Naive B cell (primary cell): Measurements from ENCODE around the gene DAB2. TPM values are rescaled to one million over a fixed set of nuclear protein-coding genes. Genes with fewer than 3 reads are reported as not detected.
A peak's percentile ranks its signal among the peaks of the same experiment; 100 is the strongest.
"Not testable (repeated sequence)": the region's sequence is repeated elsewhere in the genome, so short reads cannot be mapped to it uniquely, and the experiment has no call there.

Experiments used
- ATAC-seq, 2 donors: fragments of 150-1000 bp; cut with Tn5 transposase; 2 replicates each; pipeline ENCODE4 v1.10.0; 2021; ENCODE audit warnings: low read depth in 2 of 2, mild to moderate bottlenecking in 2 of 2, moderate library complexity in 2 of 2
- DNase-seq: peaks from one replicate; pipeline ENCODE4 v3.0.0; 2022
- H3K27ac Mint-ChIP-seq, 6 donors: one replicate each; pipeline ENCODE4 v1.8.0; 2020 to 2022; ENCODE audit warnings: mild to moderate bottlenecking in 6 of 6, mixed read lengths in 6 of 6, moderate library complexity in 5 of 6, inconsistent platforms in 2 of 6
- H3K27me3 Mint-ChIP-seq, 3 donors: one replicate each; pipeline ENCODE4 v1.8.0; 2021 to 2022; ENCODE audit warnings: mixed read lengths in 3 of 3, mild to moderate bottlenecking in 1 of 3
- H3K36me3 Mint-ChIP-seq, 2 donors: one replicate each; pipeline ENCODE4 v1.8.0; 2020 to 2022; ENCODE audit warnings: mixed read lengths in 2 of 2, inconsistent platforms in 1 of 2, mild to moderate bottlenecking in 1 of 2
- H3K4me1 Mint-ChIP-seq, 3 donors: one replicate each; pipeline ENCODE4 v1.8.0; 2020 to 2022; ENCODE audit warnings: mixed read lengths in 3 of 3, inconsistent platforms in 1 of 3, mild to moderate bottlenecking in 1 of 3, moderate library complexity in 1 of 3
- H3K4me3 Mint-ChIP-seq, 8 donors: one replicate each; pipeline ENCODE4 v1.8.0; 2020 to 2022; ENCODE audit warnings: mild to moderate bottlenecking in 8 of 8, mixed read lengths in 8 of 8, moderate library complexity in 8 of 8, inconsistent platforms in 2 of 8
- H3K9me3 Mint-ChIP-seq, 7 donors: one replicate each; pipeline ENCODE4 v1.8.0; 2020 to 2022; ENCODE audit warnings: mixed read lengths in 7 of 7, mild to moderate bottlenecking in 5 of 7, inconsistent platforms in 2 of 7, moderate library complexity in 1 of 7
- polyA plus RNA-seq, 6 donors: library from polyadenylated mRNA; unstranded; fragments of 300-500 nt; fragmentation: Illumina TruSeq; gene quantifications; one replicate each; pipeline ENCODE4 v1.2.3, GENCODE V29; 2021; ENCODE audit warnings: low read depth in 6 of 6

The DAB2 gene
- polyA plus RNA-seq, 6 donors from 2014 or later, result 0.17 to 2.0 (median 0.95) TPM

DNA sequence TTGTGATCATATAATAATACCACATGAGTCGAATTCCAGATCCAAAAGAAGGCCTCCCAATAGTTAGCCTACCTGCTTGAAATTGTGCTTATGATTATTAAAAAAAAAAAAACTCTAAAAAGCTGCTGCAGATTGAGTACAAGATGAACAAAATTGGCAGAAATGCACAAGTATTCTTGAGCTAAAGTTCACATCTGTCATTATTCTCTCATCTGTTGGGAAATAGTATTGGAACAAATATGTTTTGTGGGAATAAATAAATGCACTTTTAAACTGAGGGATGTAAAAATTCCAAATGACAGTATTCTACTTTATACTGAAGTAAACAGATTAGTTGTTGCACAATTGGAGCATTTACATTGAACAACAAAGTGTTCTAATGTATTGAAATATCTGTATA lies 15.7 kb downstream of the DAB2 start:
- DNase-seq (no peak), ATAC-seq (no peak)
- Mint-ChIP-seq H3K9me3 (no peaks in the 10 kb centered on the region), H3K4me1 (no peaks in the 10 kb centered on the region), H3K27me3 (peaks cover 0 to 13% (median 7%) of the 10 kb centered on the region in 3 donors), H3K27ac (no peak overlapping the region), H3K4me3 (no peak overlapping the region), H3K36me3 (no peaks in the 10 kb centered on the region)

- Mint-ChIP-seq H3K4me3 (no peak overlapping the region), H3K27me3 (peaks cover 0 to 13% (median 7%) of the 10 kb centered on the region in 3 donors), H3K36me3 (no peaks in the 10 kb centered on the region), H3K27ac (no peak overlapping the region), H3K9me3 (peaks cover 0 to 3% (median 0%) of the 10 kb centered on the region in 7 donors), H3K4me1 (no peaks in the 10 kb centered on the region)
- DNase-seq, result no peak
- no peak for ATAC-seq
These were observed 19.5 kb downstream of the DAB2 start for GRCh38 chr5:39405083-39405843.

DNA sequence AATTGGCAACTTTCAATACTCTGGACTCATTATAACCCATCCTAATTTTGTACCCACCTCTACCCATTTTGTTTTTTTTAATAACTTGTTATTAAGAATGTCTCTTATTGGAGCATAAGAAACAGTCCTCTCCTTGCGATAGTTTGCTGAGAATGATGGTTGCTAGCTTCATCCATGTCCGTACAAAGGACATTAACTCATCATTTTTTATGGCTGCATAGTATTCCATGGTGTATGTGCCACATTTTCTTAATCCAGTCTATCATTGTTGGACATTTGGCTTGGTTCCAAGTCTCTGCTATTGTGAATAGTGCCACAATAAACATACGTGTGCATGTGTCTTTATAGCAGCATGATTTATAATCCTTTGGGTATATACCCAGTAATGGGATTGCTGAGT lies 21.0 kb downstream of the DAB2 start:
- not testable (repeated sequence) for DNase-seq, H3K27ac Mint-ChIP-seq, ATAC-seq, H3K4me1 Mint-ChIP-seq, H3K36me3 Mint-ChIP-seq, H3K9me3 Mint-ChIP-seq
- peak overlapping the region in 1 of 8 donors; percentile 23 for H3K4me3 Mint-ChIP-seq
- peaks cover 0 to 13% (median 7%) of the 10 kb centered on the region in 3 donors for H3K27me3 Mint-ChIP-seq

- not testable (repeated sequence) for H3K9me3 Mint-ChIP-seq, H3K4me1 Mint-ChIP-seq, H3K36me3 Mint-ChIP-seq, ATAC-seq, DNase-seq, H3K27me3 Mint-ChIP-seq, H3K4me3 Mint-ChIP-seq
- peak overlapping the region in 1 of 6 donors; percentile 7 for H3K27ac Mint-ChIP-seq
These were observed 22.6 kb downstream of the DAB2 start for GRCh38 chr5:39402140-39402539.

DNA sequence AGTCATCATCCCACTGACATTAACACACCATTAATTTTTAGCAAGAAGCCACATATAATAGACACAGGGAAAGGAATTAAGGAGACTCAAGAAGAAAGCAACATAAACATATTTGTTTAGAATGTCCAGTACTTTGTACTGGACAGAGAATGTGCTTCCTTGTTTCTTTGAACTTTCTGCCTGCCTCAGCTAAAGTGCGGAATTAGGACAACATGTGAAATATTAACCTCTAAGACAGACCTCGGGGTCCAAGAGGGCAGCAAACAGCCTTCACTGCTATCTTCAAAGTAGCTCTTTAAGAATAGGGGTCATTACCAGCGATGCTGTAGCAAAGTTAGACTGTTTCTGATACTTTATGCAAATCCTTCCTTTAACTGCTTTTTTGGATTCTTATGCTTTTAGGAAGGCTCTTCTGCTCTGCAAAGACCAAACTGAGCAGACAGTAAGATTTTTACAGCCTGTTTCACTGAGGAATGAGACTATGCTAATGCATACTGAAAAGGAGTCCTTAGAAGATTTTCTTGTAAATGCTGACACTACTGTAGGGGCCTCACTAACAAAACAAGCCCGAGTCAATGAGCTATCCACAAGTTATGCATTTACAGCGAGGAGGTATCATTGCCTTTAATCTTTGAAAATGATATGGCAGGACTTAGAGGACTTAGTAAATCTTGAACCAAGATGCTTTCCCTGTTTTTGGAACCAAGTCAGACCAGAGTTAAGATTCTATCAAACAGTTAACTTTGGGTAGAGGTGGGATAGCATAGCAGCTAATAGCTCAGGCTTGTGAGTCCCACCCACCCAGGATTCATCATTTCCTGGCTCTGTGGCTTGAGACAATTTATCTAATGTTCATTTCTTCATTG lies 23.8 kb downstream of the DAB2 start:
- ATAC-seq, result no peak
- H3K9me3 Mint-ChIP-seq, result peaks cover 0 to 3% (median 0%) of the 10 kb centered on the region in 7 donors
- DNase-seq, result no peak
- H3K4me3 Mint-ChIP-seq, result no peak overlapping the region
- no peaks in the 10 kb centered on the region for H3K36me3 Mint-ChIP-seq
- peaks cover 0 to 4% (median 4%) of the 10 kb centered on the region in 3 donors for H3K27me3 Mint-ChIP-seq
- H3K4me1 Mint-ChIP-seq, result peaks cover 4 to 5% (median 5%) of the 10 kb centered on the region in 3 donors
- H3K27ac Mint-ChIP-seq, result no peak overlapping the region

GRCh38 chr5:39399135-39400036 lies 25.4 kb downstream of the DAB2 start:
- peaks cover 0 to 3% (median 0%) of the 10 kb centered on the region in 7 donors for H3K9me3 Mint-ChIP-seq
- no peaks in the 10 kb centered on the region for H3K36me3 Mint-ChIP-seq
- DNase-seq (no peak), ATAC-seq (peak; percentile 20 to 27)
- no peak overlapping the region for H3K4me3 Mint-ChIP-seq
- H3K27ac Mint-ChIP-seq, result peak overlapping the region in 3 of 6 donors; percentile 5 to 20 (median 7)
- H3K27me3 Mint-ChIP-seq, result no peaks in the 10 kb centered on the region
- H3K4me1 Mint-ChIP-seq, result peaks cover 4 to 5% (median 5%) of the 10 kb centered on the region in 3 donors

DNA sequence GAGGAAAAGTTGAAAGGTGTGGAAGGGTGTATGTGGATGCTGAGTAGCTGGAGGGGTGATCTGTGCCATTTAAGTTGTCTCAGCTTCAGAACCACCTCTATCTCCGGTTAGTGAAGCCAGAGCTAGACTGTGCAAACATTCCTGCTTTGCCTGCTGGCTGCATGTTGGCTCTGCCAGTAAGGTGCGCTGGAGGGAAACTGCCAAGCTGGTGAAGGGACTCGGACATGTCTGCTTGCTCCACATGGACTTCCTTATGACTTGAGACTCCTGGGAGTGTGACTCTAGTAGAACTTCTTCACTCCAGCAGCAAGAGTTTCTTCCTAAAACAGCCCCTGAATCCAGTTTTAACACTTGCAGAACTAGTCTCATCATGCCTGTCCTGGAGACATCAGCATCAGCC lies 27.9 kb downstream of the DAB2 start:
- ATAC-seq (no peak), DNase-seq (no peak)
- H3K36me3 Mint-ChIP-seq, result no peaks in the 10 kb centered on the region
- no peak overlapping the region for H3K27ac Mint-ChIP-seq
- H3K9me3 Mint-ChIP-seq, result no peaks in the 10 kb centered on the region
- peaks cover 4 to 5% (median 5%) of the 10 kb centered on the region in 3 donors for H3K4me1 Mint-ChIP-seq
- no peaks in the 10 kb centered on the region for H3K27me3 Mint-ChIP-seq
- H3K4me3 Mint-ChIP-seq, result no peak overlapping the region

DNA sequence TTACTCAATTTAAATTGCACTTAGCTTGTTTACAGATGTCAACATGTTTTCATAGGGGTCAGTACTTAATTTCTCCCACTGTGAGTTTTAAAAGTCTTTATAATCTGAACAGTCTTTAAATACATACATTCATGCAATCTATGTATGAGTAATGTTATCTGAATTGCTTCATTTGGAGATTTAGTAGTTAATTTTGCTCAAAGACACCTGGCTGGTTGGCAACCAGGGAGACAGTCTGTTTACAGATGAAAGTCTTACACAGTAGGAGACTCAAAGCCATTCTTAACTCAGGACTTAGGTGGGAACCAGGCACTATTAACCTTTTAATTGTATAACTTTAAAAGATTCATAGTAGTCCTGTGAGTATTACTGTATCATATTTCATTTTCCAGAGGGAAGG lies 29.3 kb downstream of the DAB2 start:
- ATAC-seq, result no peak
- no peak for DNase-seq
- no peaks in the 10 kb centered on the region for H3K9me3 Mint-ChIP-seq
- no peak overlapping the region for H3K4me3 Mint-ChIP-seq
- peak overlapping the region in 1 of 6 donors; percentile 3 for H3K27ac Mint-ChIP-seq
- H3K36me3 Mint-ChIP-seq, result no peaks in the 10 kb centered on the region
- H3K4me1 Mint-ChIP-seq, result peaks cover 4 to 5% (median 5%) of the 10 kb centered on the region in 3 donors
- no peaks in the 10 kb centered on the region for H3K27me3 Mint-ChIP-seq

DNA sequence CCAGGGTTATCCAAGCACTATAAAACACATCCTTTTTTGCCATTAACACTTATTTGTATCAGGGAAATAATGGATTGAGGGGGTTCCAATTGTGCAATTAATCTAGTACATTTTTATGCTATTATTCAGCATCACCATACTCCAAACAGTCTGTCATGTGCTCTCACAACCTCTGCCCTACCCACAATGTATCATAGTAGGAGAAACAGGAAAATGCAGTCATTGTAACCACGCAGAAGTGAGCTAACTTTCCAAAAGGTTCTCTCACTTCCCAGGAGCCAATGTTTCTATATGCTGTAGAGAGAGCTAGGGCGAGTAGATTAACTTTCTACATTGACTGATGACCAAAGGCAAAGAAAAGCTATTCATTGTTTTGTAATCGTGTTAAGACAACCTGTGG lies 29.8 kb downstream of the DAB2 start:
- no peak overlapping the region for H3K27ac Mint-ChIP-seq
- H3K4me3 Mint-ChIP-seq, result no peak overlapping the region
- peaks cover 4 to 5% (median 5%) of the 10 kb centered on the region in 3 donors for H3K4me1 Mint-ChIP-seq
- no peaks in the 10 kb centered on the region for H3K27me3 Mint-ChIP-seq
- H3K36me3 Mint-ChIP-seq, result no peaks in the 10 kb centered on the region
- no peaks in the 10 kb centered on the region for H3K9me3 Mint-ChIP-seq
- no peak for ATAC-seq
- no peak for DNase-seq

GRCh38 chr5:39390945-39391344 lies 33.8 kb downstream of the DAB2 start:
- no peaks in the 10 kb centered on the region for H3K36me3 Mint-ChIP-seq
- ATAC-seq (no peak), DNase-seq (no peak)
- no peak overlapping the region for H3K27ac Mint-ChIP-seq
- H3K9me3 Mint-ChIP-seq, result no peaks in the 10 kb centered on the region
- no peaks in the 10 kb centered on the region for H3K4me1 Mint-ChIP-seq
- H3K4me3 Mint-ChIP-seq, result no peak overlapping the region
- no peaks in the 10 kb centered on the region for H3K27me3 Mint-ChIP-seq

- Mint-ChIP-seq H3K27ac (no peak overlapping the region), H3K36me3 (no peaks in the 10 kb centered on the region), H3K27me3 (peaks cover 0 to 4% (median 0%) of the 10 kb centered on the region in 3 donors), H3K9me3 (no peaks in the 10 kb centered on the region), H3K4me3 (no peak overlapping the region), H3K4me1 (no peaks in the 10 kb centered on the region)
- no peak for ATAC-seq
- no peak for DNase-seq
These were observed 37.5 kb downstream of the DAB2 start for GRCh38 chr5:39387293-39387692.

- Mint-ChIP-seq H3K9me3 (no peaks in the 10 kb centered on the region), H3K4me1 (no peaks in the 10 kb centered on the region), H3K4me3 (no peak overlapping the region), H3K27ac (no peak overlapping the region), H3K36me3 (no peaks in the 10 kb centered on the region), H3K27me3 (peaks cover 0 to 12% (median 0%) of the 10 kb centered on the region in 3 donors)
- DNase-seq (no peak), ATAC-seq (no peak)
These were observed 40.5 kb downstream of the DAB2 start for GRCh38 chr5:39384271-39384670.

GRCh38 chr5:39381376-39381775 lies 43.4 kb downstream of the DAB2 start:
- no peaks in the 10 kb centered on the region for H3K9me3 Mint-ChIP-seq
- H3K4me1 Mint-ChIP-seq, result no peaks in the 10 kb centered on the region
- ATAC-seq, result no peak
- H3K27me3 Mint-ChIP-seq, result peaks cover 0 to 12% (median 1%) of the 10 kb centered on the region in 3 donors
- no peak overlapping the region for H3K27ac Mint-ChIP-seq
- H3K4me3 Mint-ChIP-seq, result peak overlapping the region in 1 of 8 donors; percentile 13
- H3K36me3 Mint-ChIP-seq, result no peaks in the 10 kb centered on the region
- DNase-seq, result no peak
